K562 (cell line): ENCODE results near the gene HSD17B12. TPM values are rescaled to one million over a fixed set of nuclear protein-coding genes. Genes with fewer than 3 reads are reported as not detected.

Experiments
- ATAC-seq: fragments of 200-7000 bp; cut with Tn5 transposase; 3 replicates; pipeline ENCODE4 v1.9.1; 2020; ENCODE audit warnings: moderate library complexity
- BruUV-seq: library from RNA; stranded (reverse); fragments of 400-500 nt; replicated peaks from 2 replicates; lab custom pipeline; 2021; lab: Mats Ljungman, UMichigan
- CTCF ChIA-PET: fragments of 300-600 bp; formaldehyde crosslinking; extraction: SDS; loops from one replicate; lab custom pipeline; 2021; ENCODE audit warnings: low intra/inter-chr PET ratio; lab: Yijun Ruan, JAX
- POLR2A ChIA-PET: fragments of 300-600, 350-650 bp; sonication (Branson Sonifier 250); formaldehyde crosslinking; extraction: SDS; loops from one replicate; lab custom pipeline; 2021; ENCODE audit warnings: antibody characterized with exemption, inconsistent platforms; lab: Yijun Ruan, JAX
- DNase-seq, 4 experiments: peaks; one replicate each; pipeline versions ENCODE4 v3.0.0 to v3.0.0-alpha.2; 2011 to 2018; ENCODE audit warnings: low spot score in 3 of 4, mixed read lengths in 3 of 4; ENCODE audit errors: extremely low read depth in 1 of 4
- FAIRE-seq: peaks from 2 replicates; lab custom pipeline; 2011; peaks lifted over from hg19 to GRCh38; lab: Jason Lieb, UNC
- H2AFZ ChIP-seq: 2 replicates; pipeline ENCODE4 v1.6.0; 2011; ENCODE audit warnings: low read depth, low read length, control low read depth, inconsistent platforms
- H3K27ac ChIP-seq: fragments of 200-600 bp; 3 replicates; pipeline ENCODE4 v1.8.0; 2011; ENCODE audit warnings: low read depth, mild to moderate bottlenecking, control low read depth, inconsistent platforms, low read length, moderate library complexity, mixed read lengths; ENCODE audit errors: extremely low read depth
- H3K27me3 ChIP-seq, 2 experiments: fragments of 300-600 bp in 1 of 2; 2 replicates in 1 of 2; 3 replicates in 1 of 2; pipeline versions ENCODE4 v1.6.0 to v1.8.0; 2011; ENCODE audit warnings: inconsistent platforms in 2 of 2, low read length in 2 of 2, mild to moderate bottlenecking in 1 of 2, mixed read lengths in 1 of 2, moderate library complexity in 1 of 2; ENCODE audit not compliant: control insufficient read depth in 2 of 2, insufficient read depth in 2 of 2
- H3K36me3 ChIP-seq: fragments of 300-600 bp; 3 replicates; pipeline ENCODE4 v1.8.0; 2011; ENCODE audit warnings: mild to moderate bottlenecking, low read length, inconsistent platforms; ENCODE audit not compliant: control insufficient read depth, insufficient read depth
- H3K4me1 ChIP-seq, 2 experiments: fragments of 200-600 bp in 1 of 2; replicated peaks in 1 of 2; 2 replicates in 1 of 2; 3 replicates in 1 of 2; pipeline versions ENCODE4 v1.5.1 to v1.8.0; 2011; ENCODE audit warnings: inconsistent platforms in 2 of 2, low read length in 2 of 2, mild to moderate bottlenecking in 1 of 2, mixed read lengths in 1 of 2, moderate library complexity in 1 of 2; ENCODE audit not compliant: control insufficient read depth in 2 of 2, insufficient read depth in 2 of 2
- H3K4me2 ChIP-seq: 2 replicates; pipeline ENCODE4 v1.6.1; 2011; ENCODE audit warnings: low read length, control low read depth, inconsistent platforms, mixed read lengths; ENCODE audit not compliant: insufficient read depth
- H3K4me3 ChIP-seq: fragments of 200-600 bp; sonication (generic), shearing (Covaris generic); 2 replicates; pipeline ENCODE4 v1.5.1; 2016; ENCODE audit warnings: control low read depth, inconsistent platforms
- H3K79me2 ChIP-seq: fragments of 200-600 bp; 3 replicates; pipeline ENCODE4 v1.8.0; 2011; ENCODE audit warnings: low read length, inconsistent platforms; ENCODE audit not compliant: control insufficient read depth, insufficient read depth
- H3K9ac ChIP-seq, 2 experiments: 2 replicates each; pipeline versions ENCODE4 v1.6.0 to v1.6.1; 2011; ENCODE audit warnings: low read depth in 2 of 2, low read length in 2 of 2, control low read depth in 1 of 2, inconsistent platforms in 1 of 2, mild to moderate bottlenecking in 1 of 2, mixed read lengths in 1 of 2; ENCODE audit not compliant: insufficient read depth in 1 of 2
- H3K9me1 ChIP-seq: one replicate; pipeline ENCODE4 v1.6.0; 2011; ENCODE audit warnings: inconsistent platforms, mild to moderate bottlenecking, low read length, moderate library complexity; ENCODE audit not compliant: control insufficient read depth, insufficient read depth
- H3K9me3 ChIP-seq: replicated peaks from 2 replicates; pipeline ENCODE4 v1.5.1; 2011; ENCODE audit warnings: low read depth, low read length, inconsistent platforms; ENCODE audit not compliant: control insufficient read depth, insufficient read depth
- H4K20me1 ChIP-seq: replicated peaks from 2 replicates; pipeline ENCODE4 v1.6.1; 2011; ENCODE audit warnings: low read length, inconsistent platforms, mixed read lengths; ENCODE audit not compliant: control insufficient read depth, insufficient read depth
- ARID1B ChIP-seq: fragments of 450-650 bp; IDR thresholded peaks from 2 replicates; pipeline ENCODE4 v1.6.1; 2016; ENCODE audit warnings: antibody characterized with exemption, mild to moderate bottlenecking, inconsistent platforms
- CHD4 ChIP-seq: fragments of 200-600 bp; sonication (generic); IDR thresholded peaks from 3 replicates; pipeline ENCODE4 v1.6.1; 2012; ENCODE audit warnings: low read depth, mild to moderate bottlenecking, mixed read lengths, low read length, inconsistent platforms; ENCODE audit not compliant: insufficient read depth, insufficient replicate concordance, poor library complexity, severe bottlenecking
- FUS ChIP-seq: fragments of 200-400 bp; formaldehyde crosslinking; optimal IDR thresholded peaks from 2 replicates; pipeline ENCODE3; 2017; ENCODE audit warnings: low read depth, low read length
- GMEB1 ChIP-seq: fragments of 250-450 bp; sonication (Bioruptor Pico); IDR thresholded peaks from 2 replicates; pipeline ENCODE4 v1.4.0; 2020; ENCODE audit warnings: mild to moderate bottlenecking
- ILK ChIP-seq: fragments of 450-650 bp; IDR thresholded peaks from 2 replicates; pipeline ENCODE4 v1.6.1; 2016; ENCODE audit warnings: missing genetic modification characterization, low read depth, mild to moderate bottlenecking, missing compliant biosample characterization, moderate library complexity, borderline replicate concordance
- MITF ChIP-seq: IDR thresholded peaks from 2 replicates; pipeline ENCODE4 v1.6.1; 2014; ENCODE audit warnings: antibody characterized with exemption
- MYC ChIP-seq, 2 experiments: fragments of 250-450 bp in 1 of 2; sonication (Bioruptor Pico) in 1 of 2; IDR thresholded peaks; 2 replicates each; pipeline versions ENCODE4 v1.5.1 to v1.6.1; 2012 to 2021; ENCODE audit warnings: low read depth in 2 of 2, borderline replicate concordance in 1 of 2, improper control_type of control experiment in 1 of 2, low read length in 1 of 2, mild to moderate bottlenecking in 1 of 2, moderate library complexity in 1 of 2
- ZBTB1 ChIP-seq: sonication (generic); formaldehyde crosslinking; IDR thresholded peaks from 2 replicates; pipeline ENCODE4 v1.8.1; 2023; ENCODE audit warnings: missing genetic modification reagents, low read depth, mild to moderate bottlenecking, borderline replicate concordance
- ZNF449 ChIP-seq: fragments of 250-450 bp; sonication (Bioruptor Pico); IDR thresholded peaks from 2 replicates; pipeline ENCODE4 v1.8.0; 2022; ENCODE audit warnings: moderate library complexity, mild to moderate bottlenecking, inconsistent platforms
- ZNF507 ChIP-seq: conservative IDR thresholded peaks from 2 replicates; pipeline ENCODE4 v1.6.1; 2017; ENCODE audit warnings: missing genetic modification characterization, missing compliant biosample characterization
- WGBS: fragments of 100-300 bp; shearing (Covaris generic); methylation state at CpG from one replicate; pipeline ENCODE4 v1.1.6; 2016; ENCODE audit warnings: low coverage, mixed read lengths; ENCODE audit not compliant: insufficient coverage; ENCODE audit errors: missing lambda C conversion rate; 5-methylcytosine and 5-hydroxymethylcytosine counted together
- in situ Hi-C: fragments of 300-500 bp; cut with MboI; formaldehyde crosslinking; loops from 4 replicates; pipeline ENCODE4 v1.15.0; 2018; ENCODE audit warnings: inconsistent platforms, mixed read lengths
- intact Hi-C: fragments of 100-400 bp; cut with micrococcal nuclease; formaldehyde crosslinking; loops from 2 replicates; pipeline ENCODE4 v1.14.2; 2022
- polyA plus RNA-seq, 8 experiments: library from polyadenylated mRNA; depleted of rRNA in 4 of 8; stranded (reverse) in 5 of 8; unstranded in 3 of 8; fragments of >200 nt; fragmentation: Nextera tagmentation in 2 of 8; fragmentation: Illumina TruSeq in 1 of 8; extraction: Ambion mirVana in 2 of 8; extraction: Trizol in 1 of 8; gene quantifications; 2 replicates each; pipeline versions ENCODE4 v1.2.1 to v1.2.3, GENCODE V29; 2011 to 2014; ENCODE audit warnings: inconsistent platforms in 1 of 8, missing spikeins in 1 of 8
- total RNA-seq, 7 experiments: library from RNA; depleted of rRNA in 6 of 7; stranded (reverse); fragments of >200 nt in 6 of 7; fragmentation: Illumina TruSeq in 2 of 7; extraction: Trizol in 2 of 7; gene quantifications; 2 replicates each; pipeline versions ENCODE4 v1.2.1 to v1.2.3, GENCODE V29; 2011 to 2021; ENCODE audit warnings: low replicate concordance in 1 of 7
- TF ChIP-seq, protein P1 (sequence below): IDR thresholded peaks from 3 replicates; pipeline ENCODE4 v1.6.1; 2011; ENCODE audit warnings: borderline replicate concordance, mild to moderate bottlenecking, moderate library complexity; ENCODE audit not compliant: insufficient read length; ENCODE audit errors: extremely low read depth
- TF ChIP-seq, protein P2 (sequence below): fragments of 250-450 bp; sonication (Bioruptor Pico); IDR thresholded peaks from 2 replicates; pipeline ENCODE4 v1.4.0; 2020

The HSD17B12 gene
- total and polyA plus RNA-seq, 9 of the 15 experiments (the other 6 are each of a cell fraction or from before 2014, with no cell fraction given): 9.1 to 34.5 (median 23.3) TPM

DNA sequence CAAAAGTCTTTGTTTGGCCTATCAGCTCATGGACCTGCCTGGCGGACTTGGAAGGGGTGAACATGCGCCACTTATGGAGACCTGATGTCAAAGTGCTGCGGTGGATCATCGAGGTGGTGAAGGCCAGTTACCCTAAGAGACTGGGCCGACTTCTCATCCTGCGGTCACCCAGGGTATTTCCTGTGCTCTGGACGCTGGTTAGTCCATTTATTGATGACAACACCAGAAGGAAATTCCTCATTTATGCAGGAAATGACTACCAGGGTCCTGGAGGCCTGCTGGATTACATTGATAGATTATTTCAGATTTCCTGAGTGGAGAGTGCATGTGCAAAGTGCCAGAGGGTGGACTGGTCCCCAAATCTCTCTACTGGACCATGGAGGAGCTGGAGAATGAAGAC, 218.0 kb downstream of the HSD17B12 start:
- Histone ChIP-seq H3K27me3 (no peaks in the 10 kb centered on the region; a peak in 1 of 5 replicates), H3K9me1 (no peaks in the 10 kb centered on the region), H4K20me1 (no peaks in the 10 kb centered on the region), H3K4me3 (no peak overlapping the region), H3K9me3 (no peaks in the 10 kb centered on the region; the same call in 1 of the 2 replicates), H3K36me3 (peaks cover 34% of the 10 kb centered on the region; the same call in 2 of the 3 replicates), H3K4me1 (no peaks in the 10 kb centered on the region), H3K9ac (no peak overlapping the region), H3K79me2 (no peaks in the 10 kb centered on the region), H3K4me2 (no peak overlapping the region), H3K27ac (no peak overlapping the region), H2AFZ (no peak overlapping the region)
- intact Hi-C loops (no loop called here), in situ Hi-C loops (loop anchor here (5.0 kb wide), 1 partner anchor 144 kb away; no protein-coding TSS in a partner anchor)
- BruUV-seq: no TSS peak
- DNase-seq: no peak
- FAIRE-seq: no peak
- 61% methylated on average over 7 of the region's 7 CpGs for WGBS
- CTCF ChIA-PET: no interaction called here
- ATAC-seq: no peak
- POLR2A ChIA-PET: interaction anchor here (0.6 to 0.8 kb wide), 2 partner anchors 186 to 359 kb away, joined by 3 to 4 read pairs; no protein-coding TSS in a partner anchor
- no peak for TF ChIP-seq MYC (IDR thresholded peaks at IDR 0.05; ENCODE audit: low read depth, low read length)
- no peak for TF ChIP-seq MYC (CRISPR knock-in tag; IDR thresholded peaks at IDR 0.05; ENCODE audit: borderline replicate concordance, low read depth)
- no peak for TF ChIP-seq MITF
- no peak for TF ChIP-seq GMEB1 (CRISPR knock-in tag)
- TF ChIP-seq, protein P1, sequence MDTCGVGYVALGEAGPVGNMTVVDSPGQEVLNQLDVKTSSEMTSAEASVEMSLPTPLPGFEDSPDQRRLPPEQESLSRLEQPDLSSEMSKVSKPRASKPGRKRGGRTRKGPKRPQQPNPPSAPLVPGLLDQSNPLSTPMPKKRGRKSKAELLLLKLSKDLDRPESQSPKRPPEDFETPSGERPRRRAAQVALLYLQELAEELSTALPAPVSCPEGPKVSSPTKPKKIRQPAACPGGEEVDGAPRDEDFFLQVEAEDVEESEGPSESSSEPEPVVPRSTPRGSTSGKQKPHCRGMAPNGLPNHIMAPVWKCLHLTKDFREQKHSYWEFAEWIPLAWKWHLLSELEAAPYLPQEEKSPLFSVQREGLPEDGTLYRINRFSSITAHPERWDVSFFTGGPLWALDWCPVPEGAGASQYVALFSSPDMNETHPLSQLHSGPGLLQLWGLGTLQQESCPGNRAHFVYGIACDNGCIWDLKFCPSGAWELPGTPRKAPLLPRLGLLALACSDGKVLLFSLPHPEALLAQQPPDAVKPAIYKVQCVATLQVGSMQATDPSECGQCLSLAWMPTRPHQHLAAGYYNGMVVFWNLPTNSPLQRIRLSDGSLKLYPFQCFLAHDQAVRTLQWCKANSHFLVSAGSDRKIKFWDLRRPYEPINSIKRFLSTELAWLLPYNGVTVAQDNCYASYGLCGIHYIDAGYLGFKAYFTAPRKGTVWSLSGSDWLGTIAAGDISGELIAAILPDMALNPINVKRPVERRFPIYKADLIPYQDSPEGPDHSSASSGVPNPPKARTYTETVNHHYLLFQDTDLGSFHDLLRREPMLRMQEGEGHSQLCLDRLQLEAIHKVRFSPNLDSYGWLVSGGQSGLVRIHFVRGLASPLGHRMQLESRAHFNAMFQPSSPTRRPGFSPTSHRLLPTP: no peak
- no peak for TF ChIP-seq ZNF449 (CRISPR knock-in tag)
- TF ChIP-seq, protein P2, sequence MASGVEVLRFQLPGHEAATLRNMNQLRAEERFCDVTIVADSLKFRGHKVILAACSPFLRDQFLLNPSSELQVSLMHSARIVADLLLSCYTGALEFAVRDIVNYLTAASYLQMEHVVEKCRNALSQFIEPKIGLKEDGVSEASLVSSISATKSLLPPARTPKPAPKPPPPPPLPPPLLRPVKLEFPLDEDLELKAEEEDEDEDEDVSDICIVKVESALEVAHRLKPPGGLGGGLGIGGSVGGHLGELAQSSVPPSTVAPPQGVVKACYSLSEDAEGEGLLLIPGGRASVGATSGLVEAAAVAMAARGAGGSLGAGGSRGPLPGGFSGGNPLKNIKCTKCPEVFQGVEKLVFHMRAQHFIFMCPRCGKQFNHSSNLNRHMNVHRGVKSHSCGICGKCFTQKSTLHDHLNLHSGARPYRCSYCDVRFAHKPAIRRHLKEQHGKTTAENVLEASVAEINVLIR (CRISPR knock-in tag): no peak
- no peak for TF ChIP-seq ARID1B
- TF ChIP-seq ILK (tag): no peak
- no peak for TF ChIP-seq FUS
- no peak for TF ChIP-seq ZBTB1
- no peak for TF ChIP-seq CHD4
- TF ChIP-seq ZNF507 (tag): no peak
